ENCODE results near the gene MAST3.
A peak's percentile ranks its signal among the peaks of the same experiment; 100 is the strongest.
"Not testable (repeated sequence)": the region's sequence is repeated elsewhere in the genome, so short reads cannot be mapped to it uniquely, and the experiment has no call there.

MAST3 gene

DNA sequence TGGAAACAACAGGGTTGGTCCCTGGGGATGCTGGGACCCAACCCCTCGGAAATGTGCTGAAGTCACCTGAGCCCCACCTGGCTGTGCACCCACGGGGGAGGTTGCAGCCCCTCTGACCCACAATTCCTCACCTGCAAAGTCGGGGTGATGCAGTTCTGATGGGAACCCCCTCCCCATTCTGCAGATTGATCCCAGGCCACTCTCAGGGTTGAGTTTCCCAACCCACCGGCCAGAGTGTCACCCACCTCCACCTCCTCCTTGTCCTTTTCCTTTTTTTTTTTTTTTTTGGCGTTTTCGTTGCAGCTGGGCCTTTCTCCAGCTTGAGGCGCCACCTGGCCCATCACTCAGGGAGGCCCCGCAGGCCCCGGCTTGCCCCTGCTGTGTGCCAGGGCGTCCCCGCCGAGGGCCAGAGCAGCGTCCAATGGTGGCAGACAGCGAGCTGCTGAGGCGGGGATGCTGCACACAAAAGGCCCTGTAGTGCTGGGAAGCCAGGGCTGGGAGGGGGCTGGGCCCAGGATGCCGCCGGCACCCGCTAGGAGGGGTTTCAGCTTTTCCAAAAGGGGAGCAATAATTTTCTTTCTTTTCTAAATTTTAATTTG is 60.0 kb downstream of the MAST3 start:
- DNase-seq (ENCODE audit: low read depth in 1 of 2, low spot score in 1 of 2) = no peak

DNA sequence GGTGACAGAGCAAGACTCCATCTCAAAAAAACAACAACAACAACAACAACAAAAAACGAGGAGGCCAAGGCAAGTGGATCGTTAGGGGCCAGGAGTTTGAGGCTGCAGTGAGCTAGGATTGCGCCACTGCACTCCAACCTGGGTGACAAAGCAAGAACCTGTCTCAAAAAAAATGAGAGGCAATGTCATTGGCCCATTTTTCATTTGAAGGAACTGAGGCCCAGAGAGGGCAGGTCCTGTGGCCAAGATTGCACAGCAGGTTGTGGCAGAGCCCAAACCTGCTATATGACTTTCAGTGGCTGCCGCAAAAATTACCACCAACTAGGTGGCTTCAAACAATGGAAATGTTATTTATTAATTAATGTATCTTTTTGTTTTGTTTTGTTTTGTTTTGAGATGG is 60.9 kb downstream of the MAST3 start:
- no peak for DNase-seq (ENCODE audit: low read depth in 1 of 2, low spot score in 1 of 2)

DNA sequence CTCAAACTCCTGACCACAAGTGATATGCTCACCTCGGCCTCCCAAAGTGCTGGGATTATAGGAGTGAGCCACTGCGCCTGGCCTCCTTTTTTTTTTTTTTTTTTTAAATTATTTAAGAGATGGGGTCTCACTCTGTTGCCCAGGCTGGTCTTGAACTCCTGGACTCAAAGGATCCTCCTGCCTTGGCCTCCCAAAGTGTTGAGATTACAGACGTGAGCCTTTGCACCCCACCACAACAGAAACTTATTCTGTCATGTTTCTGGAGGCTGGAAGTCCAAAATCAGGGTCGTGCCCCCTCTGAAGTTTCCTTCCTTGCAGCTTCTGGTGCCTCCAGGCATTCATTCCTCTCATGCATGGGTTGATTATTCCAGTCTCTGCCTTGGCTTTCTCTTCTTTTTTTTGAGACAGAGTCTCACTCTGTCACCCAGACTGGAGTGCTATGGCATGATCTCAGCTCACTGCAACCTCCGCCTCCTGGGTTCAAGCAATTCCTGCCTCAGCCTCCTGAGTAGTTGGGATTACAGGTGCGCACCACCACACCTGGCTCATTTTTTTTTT is 61.6 kb downstream of the MAST3 start:
- DNase-seq (ENCODE audit: low read depth in 1 of 2, low spot score in 1 of 2) = not testable (repeated sequence)

DNA sequence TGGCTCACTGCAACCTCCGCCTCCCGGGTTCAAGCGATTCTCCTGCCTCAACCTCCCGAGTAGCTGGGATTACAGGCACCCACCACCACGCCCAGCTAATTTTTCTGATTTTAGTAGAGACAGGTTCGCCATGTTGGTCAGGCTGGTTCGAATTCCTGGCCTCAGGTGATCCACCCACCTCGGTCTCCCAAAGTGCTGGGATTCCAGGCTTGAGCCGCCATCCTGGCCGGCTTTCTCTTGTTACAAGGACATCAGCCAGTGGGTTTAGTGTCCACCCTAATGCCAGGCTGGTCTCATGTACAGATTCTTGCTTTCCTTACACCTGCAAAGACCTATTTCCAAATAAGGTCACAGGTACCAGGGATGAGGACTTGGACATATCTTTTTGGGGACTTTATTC is 62.2 kb downstream of the MAST3 start:
- DNase-seq (ENCODE audit: low read depth in 1 of 2, low spot score in 1 of 2) = no peak

DNA sequence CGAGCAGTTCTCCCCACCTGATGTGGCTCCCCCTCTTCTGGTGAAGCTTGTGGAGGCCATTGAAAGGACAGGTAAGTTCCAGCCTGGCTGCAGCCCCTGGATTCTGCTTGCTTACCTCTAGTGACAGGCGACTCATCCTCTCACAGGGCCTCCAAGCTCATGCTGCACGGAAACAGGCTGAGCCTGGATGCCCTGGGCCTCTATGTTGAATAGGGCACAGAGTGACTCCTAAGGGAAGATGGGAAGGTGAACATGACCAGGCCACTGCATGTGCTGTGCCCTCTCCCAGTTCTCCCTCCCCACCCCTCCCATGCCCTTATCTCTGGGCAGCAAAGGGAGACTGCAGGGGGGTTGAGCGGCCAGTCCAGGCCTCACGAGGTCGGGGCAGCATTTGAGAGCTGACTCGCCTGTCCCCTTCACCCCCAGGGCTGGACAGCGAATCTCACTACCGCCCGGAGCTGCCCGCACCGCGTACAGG is 63.0 kb downstream of the MAST3 start:
- no peak for DNase-seq (ENCODE audit: low read depth in 1 of 2, low spot score in 1 of 2)

DNA sequence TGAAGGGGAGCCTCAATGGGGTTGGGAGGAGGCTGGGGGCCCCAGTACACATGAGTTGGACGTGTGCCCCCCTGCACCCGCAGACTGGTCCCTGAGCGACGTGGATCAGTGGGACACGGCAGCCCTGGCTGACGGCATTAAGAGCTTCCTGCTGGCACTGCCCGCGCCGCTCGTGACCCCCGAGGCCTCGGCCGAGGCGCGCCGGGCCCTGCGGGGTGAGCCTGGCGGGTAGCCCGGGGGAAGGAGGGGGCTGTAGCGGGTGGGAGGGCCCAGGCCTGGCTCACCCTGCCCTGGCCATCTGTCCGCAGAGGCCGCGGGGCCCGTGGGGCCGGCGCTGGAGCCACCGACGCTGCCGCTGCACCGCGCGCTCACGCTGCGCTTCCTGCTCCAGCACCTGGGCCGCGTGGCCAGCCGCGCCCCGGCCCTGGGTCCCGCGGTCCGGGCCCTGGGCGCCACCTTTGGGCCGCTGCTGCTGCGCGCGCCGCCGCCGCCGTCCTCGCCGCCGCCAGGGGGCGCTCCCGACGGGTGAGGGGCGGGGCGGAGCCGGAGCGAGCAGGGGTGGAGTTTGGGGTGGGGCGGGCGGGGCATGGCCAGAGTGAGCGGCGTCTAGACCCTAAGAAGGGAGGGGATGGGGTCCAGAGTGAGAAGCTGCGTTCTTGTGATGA is 63.5 kb downstream of the MAST3 start:
- peak; percentile 71 to 77 for DNase-seq (ENCODE audit: low read depth in 1 of 2, low spot score in 1 of 2)

DNA sequence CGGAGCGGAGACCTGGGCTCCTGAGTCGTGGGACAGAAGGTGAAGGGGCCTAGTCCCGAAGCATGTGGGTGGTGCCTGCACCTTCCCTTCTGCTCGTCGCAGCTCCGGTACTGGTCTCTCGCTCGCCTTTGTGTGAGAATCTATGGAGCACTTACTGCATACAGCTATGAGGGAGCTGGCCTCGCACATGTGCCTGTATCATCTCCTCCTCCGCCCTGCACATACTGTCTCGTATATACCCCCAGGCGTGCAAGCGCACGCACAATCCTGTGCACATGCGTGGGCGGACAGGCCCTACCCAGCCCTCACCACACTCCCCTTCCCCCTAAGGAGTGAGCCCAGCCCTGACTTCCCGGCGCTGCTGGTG is 64.0 kb downstream of the MAST3 start:
- DNase-seq (ENCODE audit: low read depth in 1 of 2, low spot score in 1 of 2) = no peak

DNA sequence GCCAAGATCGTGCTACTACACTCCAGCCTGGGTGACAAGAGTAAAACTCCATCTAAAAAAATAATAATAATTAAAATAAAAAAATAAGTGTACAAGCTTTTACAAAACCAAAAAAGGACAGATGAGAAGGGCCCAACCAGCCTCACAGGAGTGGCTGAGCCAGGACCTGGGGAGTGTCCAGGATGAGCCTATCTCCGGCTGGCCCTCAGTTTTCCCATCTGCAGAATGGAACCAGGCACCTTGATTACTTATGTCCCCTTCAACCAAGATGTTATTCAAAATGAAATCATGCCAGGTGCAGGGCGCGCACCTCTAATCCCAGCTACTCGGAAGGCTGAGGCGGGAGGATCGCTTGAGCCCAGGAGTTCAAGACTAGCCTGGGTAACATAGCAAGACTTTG is 66.5 kb downstream of the MAST3 start:
- no peak for DNase-seq (ENCODE audit: low read depth in 1 of 2, low spot score in 1 of 2)

GRCh38 chr19:18165794-18166544 is 68.4 kb downstream of the MAST3 start:
- DNase-seq (ENCODE audit: low read depth in 1 of 2, low spot score in 1 of 2) = no peak

DNA sequence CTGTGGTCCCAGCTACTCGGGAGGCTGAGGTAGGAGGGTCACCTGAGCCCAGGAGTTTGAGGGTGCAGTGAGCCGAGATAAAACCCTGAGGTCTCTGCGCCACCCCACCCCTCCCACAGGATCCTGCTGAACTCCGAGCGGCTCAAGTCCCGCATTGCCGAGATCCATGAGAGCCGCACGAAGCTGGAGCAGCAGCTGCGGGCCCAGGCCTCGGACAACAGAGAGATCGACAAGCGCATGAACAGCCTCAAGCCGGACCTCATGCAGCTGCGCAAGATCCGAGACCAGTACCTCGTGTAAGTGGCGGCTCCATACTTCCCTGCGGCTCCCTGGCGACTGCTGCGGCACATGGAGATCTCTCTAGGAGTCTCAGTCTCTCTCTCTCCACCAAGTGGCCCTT is 69.4 kb downstream of the MAST3 start:
- no peak for DNase-seq (ENCODE audit: low read depth in 1 of 2, low spot score in 1 of 2)

- peak in 1 of 2 donors; percentile 38 for DNase-seq (ENCODE audit: low read depth in 1 of 2, low spot score in 1 of 2)
Measured at GRCh38 chr19:18167975-18168645, 70.5 kb downstream of the MAST3 start.

- no peak for DNase-seq (ENCODE audit: low read depth in 1 of 2, low spot score in 1 of 2)
Measured at GRCh38 chr19:18168673-18169381, 71.2 kb downstream of the MAST3 start.

- no peak for DNase-seq (ENCODE audit: low read depth in 1 of 2, low spot score in 1 of 2)
Measured at GRCh38 chr19:18170714-18171255, 73.2 kb downstream of the MAST3 start.

DNA sequence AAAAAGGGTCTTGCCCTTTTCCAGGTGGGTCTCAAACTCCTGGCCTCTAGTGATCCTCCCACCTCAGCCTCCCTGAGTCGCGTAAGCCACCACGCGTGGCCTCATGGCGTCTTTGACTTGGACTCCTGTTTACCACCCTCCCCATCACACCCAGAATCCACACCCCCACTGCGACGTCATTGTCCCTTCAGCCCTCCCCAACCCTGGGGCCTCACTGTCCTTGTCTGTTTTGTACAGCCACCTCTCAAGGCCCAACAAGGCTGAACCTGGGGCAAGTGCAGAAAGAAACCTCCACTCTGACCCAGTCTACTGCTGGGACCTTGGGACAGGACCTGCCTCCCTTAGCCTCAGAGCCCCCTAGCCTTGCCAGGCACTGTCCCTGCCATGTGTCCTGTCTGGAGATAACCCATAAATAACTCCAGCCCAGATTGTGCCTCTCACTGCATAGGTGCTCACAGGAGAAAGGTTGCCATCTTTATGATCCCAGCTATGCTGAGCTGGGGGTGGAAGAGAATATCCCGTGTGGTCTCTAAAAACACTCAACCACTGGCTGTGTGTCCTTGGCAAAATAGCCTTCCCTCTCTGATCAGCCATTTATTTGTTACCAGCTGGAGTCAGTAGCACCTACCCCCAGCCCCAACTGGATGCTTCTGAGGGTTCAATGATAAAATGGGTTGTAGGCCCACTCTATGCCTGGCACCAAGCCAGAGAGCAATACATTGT is 74.2 kb downstream of the MAST3 start:
- no peak for DNase-seq (ENCODE audit: low read depth in 1 of 2, low spot score in 1 of 2)

GRCh38 chr19:18172331-18173053 is 74.9 kb downstream of the MAST3 start:
- DNase-seq (ENCODE audit: low read depth in 1 of 2, low spot score in 1 of 2) = no peak

GRCh38 chr19:18173054-18173571 is 75.5 kb downstream of the MAST3 start:
- DNase-seq (ENCODE audit: low read depth in 1 of 2, low spot score in 1 of 2) = no peak

DNA sequence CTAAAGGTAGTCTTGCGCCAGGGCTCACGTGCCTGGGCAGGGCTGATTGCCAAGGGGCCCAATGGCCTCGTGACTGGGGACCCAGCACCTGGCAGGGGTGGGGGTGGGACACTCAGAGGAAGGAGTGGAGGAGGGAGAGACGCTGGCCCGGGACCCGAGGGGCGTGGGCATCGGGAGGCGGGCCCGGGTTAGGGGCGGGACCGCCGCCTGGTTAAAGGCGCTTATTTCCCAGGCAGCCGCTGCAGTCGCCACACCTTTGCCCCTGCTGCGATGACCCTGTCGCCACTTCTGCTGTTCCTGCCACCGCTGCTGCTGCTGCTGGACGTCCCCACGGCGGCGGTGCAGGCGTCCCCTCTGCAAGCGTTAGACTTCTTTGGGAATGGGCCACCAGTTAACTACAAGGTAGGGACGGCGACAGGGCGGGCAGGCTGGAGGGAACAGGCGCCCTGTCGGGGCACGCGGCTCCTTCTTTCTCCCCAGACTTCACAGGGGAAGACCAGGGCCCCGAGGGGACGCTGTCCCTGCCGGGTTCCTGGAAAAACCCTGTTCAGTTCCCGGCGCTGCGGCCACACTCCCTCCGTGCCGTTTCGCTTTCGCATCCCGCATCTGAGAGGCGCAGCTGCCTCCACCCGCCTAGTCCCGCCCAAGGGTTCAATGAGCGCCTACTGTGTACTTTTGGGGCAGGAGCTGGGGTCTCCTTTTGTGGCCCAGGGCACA is 76.2 kb downstream of the MAST3 start, which contains the start of gene IFI30:
TSS of gene IFI30 (plus strand) at position 242 of the 717 bp plus-strand sequence. CDS start at position 271, 29 bp downstream.
- DNase-seq (ENCODE audit: low read depth in 1 of 2, low spot score in 1 of 2) = peak in 1 of 2 donors; percentile 42

DNA sequence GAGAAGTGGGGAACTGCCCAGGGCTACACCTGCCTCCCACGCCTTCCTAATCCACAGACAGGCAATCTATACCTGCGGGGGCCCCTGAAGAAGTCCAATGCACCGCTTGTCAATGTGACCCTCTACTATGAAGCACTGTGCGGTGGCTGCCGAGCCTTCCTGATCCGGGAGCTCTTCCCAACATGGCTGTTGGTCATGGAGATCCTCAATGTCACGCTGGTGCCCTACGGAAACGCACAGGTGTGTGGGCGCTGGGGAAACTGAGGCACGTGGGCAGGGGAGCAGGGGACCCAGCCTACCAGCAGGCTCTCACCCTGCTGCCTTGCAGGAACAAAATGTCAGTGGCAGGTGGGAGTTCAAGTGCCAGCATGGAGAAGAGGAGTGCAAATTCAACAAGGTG is 77.4 kb downstream of the MAST3 start:
- no peak for DNase-seq (ENCODE audit: low read depth in 1 of 2, low spot score in 1 of 2)
